IMR-90 (cell line): ENCODE measurements around the gene PRRT2.

Experiments used
- BHLHE40 ChIP-seq: fragments of 150-350 bp; IDR thresholded peaks from 2 replicates; pipeline ENCODE4 v1.6.1; 2016; ENCODE audit warnings: mild to moderate bottlenecking, low read depth, low read length
- CEBPB ChIP-seq: IDR thresholded peaks from 2 replicates; pipeline ENCODE4 v1.6.1; 2012; ENCODE audit warnings: low read depth, low read length, improper control_type of control experiment
- CHD1 ChIP-seq: IDR thresholded peaks from 2 replicates; pipeline ENCODE4 v1.6.1; 2012; ENCODE audit warnings: low read depth, low read length, improper control_type of control experiment
- CTCF ChIP-seq: conservative IDR thresholded peaks from 2 replicates; pipeline ENCODE4 v1.5.1; 2012; ENCODE audit warnings: mild to moderate bottlenecking, low read depth, low read length, improper control_type of control experiment
- MAFK ChIP-seq: IDR thresholded peaks from 2 replicates; pipeline ENCODE4 v1.6.1; 2012; ENCODE audit warnings: low read depth, low read length, improper control_type of control experiment
- MAZ ChIP-seq: IDR thresholded peaks from 2 replicates; pipeline ENCODE4 v1.6.1; 2012; ENCODE audit warnings: low read depth, mild to moderate bottlenecking, low read length, improper control_type of control experiment, moderate library complexity, borderline replicate concordance
- MXI1 ChIP-seq: IDR thresholded peaks from 2 replicates; pipeline ENCODE4 v1.6.1; 2012; ENCODE audit warnings: low read depth, mild to moderate bottlenecking, low read length, moderate library complexity, borderline replicate concordance
- NFE2L2 ChIP-seq: fragments of 150-350 bp; IDR thresholded peaks from 2 replicates; pipeline ENCODE4 v1.6.1; 2016; ENCODE audit warnings: low read depth, mild to moderate bottlenecking, low read length
- POLR2A ChIP-seq: IDR thresholded peaks from 2 replicates; pipeline ENCODE4 v1.6.1; 2012; ENCODE audit warnings: mild to moderate bottlenecking, low read depth, low read length
- RAD21 ChIP-seq: IDR thresholded peaks from 2 replicates; pipeline ENCODE4 v1.6.1; 2012; ENCODE audit warnings: low read length, improper control_type of control experiment
- RCOR1 ChIP-seq: IDR thresholded peaks from 2 replicates; pipeline ENCODE4 v1.6.1; 2012; ENCODE audit warnings: mild to moderate bottlenecking, low read length, improper control_type of control experiment; ENCODE audit not compliant: insufficient replicate concordance
- SMC3 ChIP-seq: fragments of 150-350 bp; IDR thresholded peaks from 2 replicates; pipeline ENCODE4 v1.6.1; 2016; ENCODE audit warnings: low read depth, mild to moderate bottlenecking, antibody characterized with exemption, low read length, moderate library complexity
- USF2 ChIP-seq: fragments of 150-350 bp; IDR thresholded peaks from 2 replicates; pipeline ENCODE4 v1.6.1; 2017; ENCODE audit warnings: mild to moderate bottlenecking, antibody characterized with exemption, low read length, low read depth

GRCh38 chr16:29862884-29863668, 51.1 kb downstream of the PRRT2 start, which contains the start of gene CDIPT:
- TF ChIP-seq CTCF (peak; percentile 82), RCOR1 (peak; percentile 79), USF2 (peak; percentile 28; the same call in 1 of the 2 replicates), POLR2A (no peak), MXI1 (peak; percentile 62; the same call in 1 of the 2 replicates), NFE2L2 (no peak), CEBPB (peak; percentile 51; the same call in 1 of the 2 replicates), CHD1 (peak; percentile 100; the same call in 1 of the 2 replicates), SMC3 (peak; percentile 26; the same call in 1 of the 2 replicates), BHLHE40 (peak; percentile 99), MAZ (peak; percentile 75), MAFK (no peak), RAD21 (peak; percentile 33)
